ENCODE measurements around the gene MRPS26.
"Not testable (repeated sequence)": the region's sequence is repeated elsewhere in the genome, so short reads cannot be mapped to it uniquely, and the experiment has no call there.

The MRPS26 gene

DNA sequence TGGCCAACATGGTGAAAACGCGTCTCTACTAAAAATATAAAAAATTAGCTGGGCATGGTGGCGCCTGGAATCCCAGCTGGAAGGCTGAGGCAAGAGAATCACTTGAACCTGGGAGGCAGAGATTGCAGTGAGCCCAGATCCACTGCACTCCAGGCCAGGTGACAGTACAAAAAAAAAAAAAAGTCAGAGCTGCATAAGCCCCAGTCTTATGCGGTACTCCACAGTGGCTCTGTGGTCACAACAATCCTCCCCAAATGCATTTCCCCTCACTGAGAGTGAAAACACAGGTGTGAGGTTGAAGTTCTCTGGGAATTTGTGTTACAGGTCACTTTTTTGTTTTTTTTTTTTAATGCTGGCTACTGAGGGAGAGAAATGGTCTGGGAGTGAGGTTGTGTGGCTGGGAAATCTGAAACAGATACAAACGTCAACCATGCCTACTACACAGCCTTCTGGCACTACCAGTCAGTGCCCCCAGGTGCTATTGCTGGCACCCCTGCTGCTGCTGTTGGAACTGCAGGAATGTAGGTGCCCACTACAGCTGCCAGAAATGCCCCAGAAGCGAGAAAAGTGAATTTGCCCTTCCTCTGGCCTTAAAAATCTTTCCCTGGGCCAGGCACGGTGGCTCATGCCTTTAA is 5.7 kb downstream of the MRPS26 start:
- no peak overlapping the region for H3K4me3 ChIP-seq (ENCODE audit: low read depth, low read length)
- TF ChIP-seq, protein P1, sequence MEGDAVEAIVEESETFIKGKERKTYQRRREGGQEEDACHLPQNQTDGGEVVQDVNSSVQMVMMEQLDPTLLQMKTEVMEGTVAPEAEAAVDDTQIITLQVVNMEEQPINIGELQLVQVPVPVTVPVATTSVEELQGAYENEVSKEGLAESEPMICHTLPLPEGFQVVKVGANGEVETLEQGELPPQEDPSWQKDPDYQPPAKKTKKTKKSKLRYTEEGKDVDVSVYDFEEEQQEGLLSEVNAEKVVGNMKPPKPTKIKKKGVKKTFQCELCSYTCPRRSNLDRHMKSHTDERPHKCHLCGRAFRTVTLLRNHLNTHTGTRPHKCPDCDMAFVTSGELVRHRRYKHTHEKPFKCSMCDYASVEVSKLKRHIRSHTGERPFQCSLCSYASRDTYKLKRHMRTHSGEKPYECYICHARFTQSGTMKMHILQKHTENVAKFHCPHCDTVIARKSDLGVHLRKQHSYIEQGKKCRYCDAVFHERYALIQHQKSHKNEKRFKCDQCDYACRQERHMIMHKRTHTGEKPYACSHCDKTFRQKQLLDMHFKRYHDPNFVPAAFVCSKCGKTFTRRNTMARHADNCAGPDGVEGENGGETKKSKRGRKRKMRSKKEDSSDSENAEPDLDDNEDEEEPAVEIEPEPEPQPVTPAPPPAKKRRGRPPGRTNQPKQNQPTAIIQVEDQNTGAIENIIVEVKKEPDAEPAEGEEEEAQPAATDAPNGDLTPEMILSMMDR (IDR thresholded peaks at IDR 0.05; ENCODE audit: control insufficient read depth, extremely low read depth, insufficient read depth), result no peak
- DNase-seq (ENCODE audit: low read depth), result no peak

GRCh38 chr20:3059489-3059888 is 13.6 kb downstream of the MRPS26 start:
- TF ChIP-seq, protein P1 (IDR thresholded peaks at IDR 0.05; ENCODE audit: control insufficient read depth, extremely low read depth, insufficient read depth), result no peak
- no peak overlapping the region for H3K4me3 ChIP-seq (ENCODE audit: low read depth, low read length)
- no peak for DNase-seq (ENCODE audit: low read depth)

- DNase-seq (ENCODE audit: low read depth); H3K4me3 ChIP-seq (ENCODE audit: low read depth, low read length): not testable (repeated sequence)
These were observed 18.3 kb downstream of the MRPS26 start for GRCh38 chr20:3064119-3064518.

DNA sequence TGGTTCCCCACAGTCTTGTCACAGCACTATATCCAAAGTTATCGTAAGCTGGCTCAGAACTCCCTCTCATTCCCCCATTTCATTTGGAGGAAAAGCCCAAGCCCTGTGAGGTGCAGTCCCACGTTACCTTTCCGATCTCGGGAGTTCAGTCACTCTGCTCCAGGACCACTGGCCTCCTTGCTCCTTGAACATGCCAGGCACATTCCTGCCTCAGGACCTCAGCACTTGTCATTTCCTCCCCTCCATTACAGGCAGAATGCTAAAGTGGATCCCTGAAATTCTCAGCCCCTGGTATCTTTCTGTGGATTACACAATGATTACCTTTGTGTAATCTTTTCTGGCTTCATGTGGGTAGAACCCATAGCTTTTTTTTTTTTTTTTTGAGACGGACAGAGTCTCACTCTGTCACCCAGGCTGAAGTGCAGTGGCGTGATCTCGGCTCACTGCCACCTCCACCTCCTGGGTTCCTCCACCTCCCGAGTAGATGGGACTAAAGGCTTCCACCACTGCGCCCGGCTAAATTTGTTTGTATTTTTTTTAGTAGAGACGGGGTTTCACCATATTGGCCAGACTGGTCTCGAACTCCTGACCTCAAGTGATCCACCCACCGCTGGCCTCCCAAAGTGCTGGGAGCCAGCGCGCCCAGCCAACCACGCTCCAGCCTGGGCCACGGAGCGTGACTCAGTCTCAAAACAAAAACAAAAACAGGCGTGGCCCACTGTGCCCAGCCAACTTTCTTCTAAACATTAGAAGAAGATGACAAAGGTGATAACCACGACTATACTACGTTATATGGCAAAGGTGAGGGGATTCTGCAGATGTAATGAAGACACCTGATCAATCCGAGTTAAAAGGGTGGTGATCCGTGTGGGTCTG is 21.5 kb downstream of the MRPS26 start:
- no peak for DNase-seq (ENCODE audit: low read depth)
- TF ChIP-seq, protein P1 (IDR thresholded peaks at IDR 0.05; ENCODE audit: control insufficient read depth, extremely low read depth, insufficient read depth), result no peak
- H3K4me3 ChIP-seq (ENCODE audit: low read depth, low read length), result no peak overlapping the region

DNA sequence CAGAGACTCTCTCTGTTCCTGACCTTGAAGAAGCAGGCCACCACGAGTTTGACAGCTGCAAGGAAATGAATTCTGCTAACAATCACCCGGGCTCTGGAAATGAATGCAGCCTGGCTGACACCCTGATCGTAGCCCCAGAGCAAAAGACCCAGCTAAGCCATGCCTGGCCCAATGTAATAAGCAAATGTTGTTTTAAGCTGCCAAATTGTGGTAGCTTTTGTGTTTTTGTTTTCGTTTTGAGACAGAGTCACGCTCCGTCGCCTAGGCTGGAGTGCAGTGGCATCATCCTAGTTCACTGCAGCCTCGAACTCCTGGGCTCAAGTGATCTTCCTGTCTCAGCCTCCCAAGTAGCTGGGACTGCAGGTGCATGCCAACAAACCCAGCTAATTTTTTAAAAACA is 22.2 kb downstream of the MRPS26 start:
- no peak overlapping the region for H3K4me3 ChIP-seq (ENCODE audit: low read depth, low read length)
- TF ChIP-seq, protein P1 (IDR thresholded peaks at IDR 0.05; ENCODE audit: control insufficient read depth, extremely low read depth, insufficient read depth), result no peak
- no peak for DNase-seq (ENCODE audit: low read depth)

DNA sequence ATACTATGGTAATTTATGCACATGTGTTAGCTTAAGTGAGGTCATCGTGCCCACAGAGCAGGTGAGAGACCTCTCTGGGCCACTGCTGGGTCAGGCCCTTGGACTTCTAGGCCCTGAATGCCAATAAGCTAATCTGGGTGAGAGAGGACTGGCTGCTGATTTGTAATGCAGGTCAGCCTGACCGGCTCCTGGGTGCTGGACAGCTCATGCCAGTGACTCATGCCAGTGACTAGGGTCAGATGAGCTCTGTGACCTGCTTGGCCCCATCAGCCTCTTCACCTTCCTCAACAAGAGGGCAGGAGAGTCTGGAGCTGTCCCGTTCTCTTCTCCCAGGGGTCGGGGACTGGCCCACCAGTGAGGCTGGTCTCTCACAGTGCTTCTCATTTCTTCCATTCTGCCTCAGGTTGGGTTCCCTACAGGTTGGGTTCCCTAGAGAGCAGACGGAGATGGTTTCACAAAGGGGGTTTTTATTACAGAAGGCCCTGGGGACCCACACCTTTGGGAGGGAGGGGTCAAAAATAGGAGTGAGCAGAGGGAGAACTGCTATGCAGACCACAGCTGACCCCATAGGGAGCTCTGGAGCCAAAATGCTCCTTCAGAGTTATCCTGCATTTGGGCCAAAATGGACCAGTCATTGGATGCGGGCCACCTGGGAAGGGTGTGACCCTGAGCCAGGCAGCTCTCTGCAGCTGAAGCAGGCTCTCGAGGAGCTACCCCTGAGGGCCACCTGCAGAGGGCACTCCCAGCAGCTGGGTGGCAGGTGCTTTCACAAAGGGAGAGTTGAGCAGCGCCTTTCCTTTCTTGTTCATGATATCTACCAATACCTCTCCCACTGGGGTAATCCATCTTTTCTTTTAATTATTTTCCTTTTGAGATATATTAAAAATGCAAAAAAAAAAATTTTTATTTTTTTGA is 23.4 kb downstream of the MRPS26 start:
- DNase-seq (ENCODE audit: low read depth), result no peak
- TF ChIP-seq, protein P1 (IDR thresholded peaks at IDR 0.05; ENCODE audit: control insufficient read depth, extremely low read depth, insufficient read depth), result 0 out of 2 replicates have a peak, but pooled peaks have one; percentile 3
- no peak overlapping the region for H3K4me3 ChIP-seq (ENCODE audit: low read depth, low read length)

- TF ChIP-seq, protein P1 (IDR thresholded peaks at IDR 0.05; ENCODE audit: control insufficient read depth, extremely low read depth, insufficient read depth), result no peak
- no peak overlapping the region for H3K4me3 ChIP-seq (ENCODE audit: low read depth, low read length)
- no peak for DNase-seq (ENCODE audit: low read depth)
These were observed 24.9 kb downstream of the MRPS26 start for GRCh38 chr20:3070725-3071124.

All from LNCaP clone FGC (cell line).